Activated CD4-positive, alpha-beta T cell treated with anti-CD3 and anti-CD28 coated beads for 36 hours (primary cell): ENCODE results near the gene ABCA10. TPM values are rescaled to one million over a fixed set of nuclear protein-coding genes. Genes with fewer than 3 reads are reported as not detected.
"Not testable (repeated sequence)": the region's sequence is repeated elsewhere in the genome, so short reads cannot be mapped to it uniquely, and the experiment has no call there.

Source experiments
- ATAC-seq: fragments of 200-7000 bp; cut with Tn5 transposase; one replicate; pipeline ENCODE4 v1.10.0; 2021; ENCODE audit warnings: mild to moderate bottlenecking, moderate library complexity
- CTCF ChIA-PET: fragments of 350-600 bp; sonication (Branson Sonifier 250); formaldehyde crosslinking; loops from one replicate; lab custom pipeline; 2021; ENCODE audit warnings: antibody characterized with exemption; lab: Charles Lee
- POLR2A ChIA-PET: fragments of 350-600 bp; sonication (Branson Sonifier 250); formaldehyde crosslinking; loops from one replicate; lab custom pipeline; 2021; ENCODE audit warnings: antibody characterized with exemption, inconsistent platforms; lab: Charles Lee
- DNase-seq: peaks from one replicate; pipeline ENCODE4 v3.0.0-alpha.2; 2020
- H3K27ac Mint-ChIP-seq: one replicate; pipeline ENCODE4 v1.8.0; 2021; ENCODE audit warnings: mixed read lengths
- H3K27me3 Mint-ChIP-seq: one replicate; pipeline ENCODE4 v1.8.0; 2021; ENCODE audit warnings: mixed read lengths
- H3K36me3 Mint-ChIP-seq: one replicate; pipeline ENCODE4 v1.8.0; 2021; ENCODE audit warnings: low read depth, mixed read lengths
- H3K4me1 Mint-ChIP-seq: one replicate; pipeline ENCODE4 v1.8.0; 2021; ENCODE audit warnings: mixed read lengths
- H3K4me3 Mint-ChIP-seq: one replicate; pipeline ENCODE4 v1.8.0; 2021; ENCODE audit warnings: mild to moderate bottlenecking, moderate library complexity, mixed read lengths
- H3K9me3 Mint-ChIP-seq: one replicate; pipeline ENCODE4 v1.8.0; 2021; ENCODE audit warnings: low read depth, mixed read lengths
- intact Hi-C, 2 experiments: fragments of 100-400 bp; cut with DNase I in 1 of 2; cut with micrococcal nuclease in 1 of 2; formaldehyde crosslinking; loops; one replicate each; pipeline versions ENCODE4 v1.14.2 to v1.15.1; 2022 to 2024; cut with DNase I, micrococcal nuclease
- total RNA-seq, 2 experiments: library from RNA; stranded (reverse); gene quantifications; one replicate each; pipeline ENCODE4 v1.2.3, GENCODE V29; 2021

ABCA10 gene
- under 1 TPM; 0.27 to 0.32 TPM for total RNA-seq

- no peak within 1 kb of the TSS for H3K4me3 Mint-ChIP-seq
- no peaks in the 10 kb centered on the region for H3K36me3 Mint-ChIP-seq
- DNase-seq (no peak), ATAC-seq (no peak)
- ChIA-PET POLR2A (no interaction called here), CTCF (no interaction called here)
- H3K4me1 Mint-ChIP-seq, result peaks cover 6% of the 10 kb centered on the region
- intact Hi-C loops, result no loop called here
- no peak within 1 kb of the TSS for H3K27ac Mint-ChIP-seq
- H3K27me3 Mint-ChIP-seq, result no peaks in the 10 kb centered on the region
- peaks cover 16% of the 10 kb centered on the region for H3K9me3 Mint-ChIP-seq
These were observed at the start of gene ABCA10 for GRCh38 chr17:69228576-69228975. ABCA10 (minus strand) TSS chr17:69228824; CDS start chr17:69225358, 3,466 bp downstream.

- H3K27ac Mint-ChIP-seq, H3K27me3 Mint-ChIP-seq, DNase-seq, H3K4me1 Mint-ChIP-seq, intact Hi-C loops, POLR2A ChIA-PET, H3K4me3 Mint-ChIP-seq, ATAC-seq, CTCF ChIA-PET, H3K9me3 Mint-ChIP-seq: not testable (repeated sequence)
- H3K36me3 Mint-ChIP-seq, result peaks cover 18% of the 10 kb centered on the region
These were observed 47.7 kb upstream of the ABCA10 start for GRCh38 chr17:69276279-69276678.

- POLR2A ChIA-PET, result no interaction called here
- CTCF ChIA-PET, result no interaction called here
- H3K36me3 Mint-ChIP-seq, result peaks cover 17% of the 10 kb centered on the region
These were observed 47.1 kb upstream of the ABCA10 start for GRCh38 chr17:69275751-69276150.

GRCh38 chr17:69271023-69271422 is 42.4 kb upstream of the ABCA10 start:
- DNase-seq (no peak), ATAC-seq (no peak)
- Mint-ChIP-seq H3K4me3 (no peak overlapping the region), H3K27ac (no peak overlapping the region), H3K4me1 (no peaks in the 10 kb centered on the region), H3K27me3 (no peaks in the 10 kb centered on the region), H3K9me3 (no peaks in the 10 kb centered on the region), H3K36me3 (peaks cover 3% of the 10 kb centered on the region)
- ChIA-PET CTCF (no interaction called here), POLR2A (no interaction called here)
- intact Hi-C loops, result no loop called here

More at GRCh38 chr17:69275751-69276150, 47.1 kb upstream of the ABCA10 start:
- Mint-ChIP-seq H3K27ac (no peak overlapping the region), H3K9me3 (no peaks in the 10 kb centered on the region), H3K27me3 (no peaks in the 10 kb centered on the region), H3K4me3 (no peak overlapping the region), H3K4me1 (no peaks in the 10 kb centered on the region)
- ATAC-seq, result no peak
- intact Hi-C loops, result no loop called here
- DNase-seq, result no peak

- no peak for DNase-seq
- H3K27me3 Mint-ChIP-seq, result no peaks in the 10 kb centered on the region
- H3K9me3 Mint-ChIP-seq, result no peaks in the 10 kb centered on the region
- ATAC-seq, result no peak
- H3K4me3 Mint-ChIP-seq, result no peak overlapping the region
- H3K4me1 Mint-ChIP-seq, result no peaks in the 10 kb centered on the region
- ChIA-PET CTCF (interaction anchor here (0.6 kb wide), 1 partner anchor 324 kb away, joined by 3 read pairs; no protein-coding TSS in a partner anchor), POLR2A (no interaction called here)
- intact Hi-C loops, result no loop called here
- H3K36me3 Mint-ChIP-seq, result peaks cover 6% of the 10 kb centered on the region
- H3K27ac Mint-ChIP-seq, result no peak overlapping the region
These were observed 40.7 kb upstream of the ABCA10 start for GRCh38 chr17:69269131-69269998.

GRCh38 chr17:69268543-69269014 is 40.0 kb upstream of the ABCA10 start:
- no peak for DNase-seq
- Mint-ChIP-seq H3K27ac (no peak overlapping the region), H3K4me1 (no peaks in the 10 kb centered on the region), H3K36me3 (peaks cover 12% of the 10 kb centered on the region), H3K27me3 (no peaks in the 10 kb centered on the region), H3K4me3 (no peak overlapping the region), H3K9me3 (no peaks in the 10 kb centered on the region)
- intact Hi-C loops, result no loop called here
- no peak for ATAC-seq
- ChIA-PET CTCF (no interaction called here), POLR2A (no interaction called here)

GRCh38 chr17:69267219-69267618 is 38.6 kb upstream of the ABCA10 start:
- no peak for DNase-seq
- H3K4me3 Mint-ChIP-seq, result no peak overlapping the region
- H3K36me3 Mint-ChIP-seq, result peaks cover 15% of the 10 kb centered on the region
- H3K27ac Mint-ChIP-seq, result no peak overlapping the region
- CTCF ChIA-PET, result no interaction called here
- no peak for ATAC-seq
- intact Hi-C loops, result no loop called here
- H3K9me3 Mint-ChIP-seq, result no peaks in the 10 kb centered on the region
- no peaks in the 10 kb centered on the region for H3K4me1 Mint-ChIP-seq
- POLR2A ChIA-PET, result no interaction called here
- H3K27me3 Mint-ChIP-seq, result no peaks in the 10 kb centered on the region

- Mint-ChIP-seq H3K4me1 (no peaks in the 10 kb centered on the region), H3K27me3 (no peaks in the 10 kb centered on the region), H3K36me3 (peaks cover 15% of the 10 kb centered on the region), H3K4me3 (no peak overlapping the region), H3K9me3 (no peaks in the 10 kb centered on the region), H3K27ac (no peak overlapping the region)
- ATAC-seq, result no peak
- intact Hi-C loops, result no loop called here
- POLR2A ChIA-PET, result no interaction called here
- CTCF ChIA-PET, result interaction anchor here (1.0 kb wide), 1 partner anchor 18 kb away, joined by 3 read pairs; no protein-coding TSS in a partner anchor
- no peak for DNase-seq
These were observed 37.2 kb upstream of the ABCA10 start for GRCh38 chr17:69265873-69266272.

- no peak for ATAC-seq
- Mint-ChIP-seq H3K27me3 (no peaks in the 10 kb centered on the region), H3K4me3 (no peak overlapping the region), H3K9me3 (no peaks in the 10 kb centered on the region), H3K4me1 (no peaks in the 10 kb centered on the region), H3K27ac (no peak overlapping the region), H3K36me3 (peaks cover 8% of the 10 kb centered on the region)
- CTCF ChIA-PET, result no interaction called here
- intact Hi-C loops, result no loop called here
- no peak for DNase-seq
- POLR2A ChIA-PET, result no interaction called here
These were observed 25.6 kb upstream of the ABCA10 start for GRCh38 chr17:69254187-69254586.

GRCh38 chr17:69250641-69251040 is 22.0 kb upstream of the ABCA10 start:
- no peak overlapping the region for H3K4me3 Mint-ChIP-seq
- ChIA-PET CTCF (interaction anchor here (6.5 kb wide), 1 partner anchor 474 kb away, joined by 26 read pairs; no protein-coding TSS in a partner anchor), POLR2A (no interaction called here)
- peaks cover 11% of the 10 kb centered on the region for H3K36me3 Mint-ChIP-seq
- no peaks in the 10 kb centered on the region for H3K4me1 Mint-ChIP-seq
- DNase-seq (no peak), ATAC-seq (no peak)
- no peak overlapping the region for H3K27ac Mint-ChIP-seq
- no peaks in the 10 kb centered on the region for H3K9me3 Mint-ChIP-seq
- no peaks in the 10 kb centered on the region for H3K27me3 Mint-ChIP-seq
- intact Hi-C loops, result no loop called here

- no peaks in the 10 kb centered on the region for H3K27me3 Mint-ChIP-seq
- H3K9me3 Mint-ChIP-seq, result no peaks in the 10 kb centered on the region
- intact Hi-C loops, result loop anchor here (1.0 kb wide), 1 partner anchor 470 kb away; no protein-coding TSS in a partner anchor
- CTCF ChIA-PET, result interaction anchor here (1.0 to 6.5 kb wide), 8 partner anchors 9 to 713 kb away, joined by 3 to 26 read pairs (median 6); partner anchors contain the start of gene ABCA5
- H3K4me1 Mint-ChIP-seq, result no peaks in the 10 kb centered on the region
- POLR2A ChIA-PET, result no interaction called here
- no peak overlapping the region for H3K27ac Mint-ChIP-seq
- H3K36me3 Mint-ChIP-seq, result peaks cover 7% of the 10 kb centered on the region
- no peak for DNase-seq
- ATAC-seq, result no peak
- no peak overlapping the region for H3K4me3 Mint-ChIP-seq
These were observed 18.2 kb upstream of the ABCA10 start for GRCh38 chr17:69246726-69247375.
